Right lobe of liver (tissue), 6 donors: ENCODE measurements around the gene KIRREL3. TPM values are rescaled to one million over a fixed set of nuclear protein-coding genes. Genes with fewer than 3 reads are reported as not detected.
A peak's percentile ranks its signal among the peaks of the same experiment; 100 is the strongest.

Experiments used
- ATAC-seq, 4 donors: fragments of 200-7000 bp; cut with Tn5 transposase; one replicate each; pipeline ENCODE4 v1.9.1; 2020; ENCODE audit warnings: mild to moderate bottlenecking in 4 of 4, moderate library complexity in 4 of 4
- DNase-seq, 3 donors: peaks; one replicate each; pipeline ENCODE4 v3.0.0-alpha.2; 2020
- H3K27ac ChIP-seq, 3 donors: fragments of 200-600 bp; one replicate each; pipeline ENCODE4 v1.8.0; 2022
- H3K27me3 ChIP-seq, 2 donors: fragments of 200-600 bp; one replicate each; pipeline ENCODE4 v1.8.0; 2022
- H3K36me3 ChIP-seq, 4 donors: fragments of 200-600 bp; sonication (generic) in 1 of 4; one replicate each; pipeline versions ENCODE4 v1.5.1 to v1.8.0; 2017 to 2022; ENCODE audit warnings: control low read depth in 1 of 4
- H3K4me1 ChIP-seq, 4 donors: fragments of 200-600 bp; sonication (generic) in 1 of 4; one replicate each; pipeline versions ENCODE4 v1.5.1 to v1.8.0; 2017 to 2022; ENCODE audit warnings: control low read depth in 1 of 4
- H3K4me3 ChIP-seq, 3 donors: fragments of 200-600 bp; one replicate each; pipeline ENCODE4 v1.8.0; 2022
- H3K9me3 ChIP-seq, 4 donors: fragments of 200-600 bp; sonication (generic) in 1 of 4; one replicate each; pipeline versions ENCODE4 v1.5.1 to v1.8.0; 2017 to 2022; ENCODE audit warnings: control low read depth in 1 of 4
- POLR2A ChIP-seq: fragments of 450-650 bp; IDR thresholded peaks from one replicate; pipeline ENCODE4 v1.6.1; 2017; ENCODE audit warnings: antibody characterized with exemption, mild to moderate bottlenecking
- WGBS: methylation state at CpG from one replicate; pipeline ENCODE4 v1.1.6; 2018; ENCODE audit warnings: low coverage, low lambda C conversion rate; ENCODE audit not compliant: insufficient coverage; ENCODE audit errors: missing lambda C conversion rate; 5-methylcytosine and 5-hydroxymethylcytosine counted together
- intact Hi-C, 2 donors: fragments of 100-400 bp; cut with DNase I; formaldehyde crosslinking; loops; one replicate each; pipeline versions ENCODE4 v1.11.2 to v1.14.1; 2022
- total RNA-seq, 6 experiments: library from RNA; depleted of rRNA in 2 of 6; stranded (reverse); fragments of >200 nt in 2 of 6; fragmentation: NEBNext Ultra II Directional in 3 of 6; extraction: Animal tissue kit (Norgen Biotek cat#: 25700) in 3 of 6; gene quantifications; one replicate each; pipeline versions ENCODE4 v1.1.0 to v1.2.4, GENCODE V29; 2016 to 2023
- TF ChIP-seq, protein P1 (sequence below), 4 donors: fragments of 200-600 bp in 3 of 4; fragments of 450-650 bp in 1 of 4; IDR thresholded peaks; one replicate each; pipeline versions ENCODE4 v1.5.1 to v1.8.0; 2016 to 2022; ENCODE audit warnings: antibody characterized with exemption in 4 of 4, mild to moderate bottlenecking in 2 of 4
- donor health status: DM: no; HTN: yes; CAD: no.
- donor health status: DM: no; HTN: no; CAD: no.
- donor health status: DM: no; HTN: no; CAD: no.
- donor health status: DM: no; HTN: yes; CAD: no.
- donor health status: DM: no; HTN: yes; CAD: no.

KIRREL3 gene
- total RNA-seq, 6 experiments from 2014 or later: not detected

- no peaks in the 10 kb centered on the region for H3K9me3 ChIP-seq
- intact Hi-C loops: loop anchor here (5.0 to 10.0 kb wide), 3 partner anchors 106 to 384 kb away; no protein-coding TSS in a partner anchor
- peaks cover 0 to 12% (median 3%) of the 10 kb centered on the region in 4 donors for H3K4me1 ChIP-seq
- no peaks in the 10 kb centered on the region for H3K27me3 ChIP-seq
- no peak overlapping the region for H3K4me3 ChIP-seq
- WGBS: 60% methylated on average over 1 of the region's 1 CpG
- TF ChIP-seq, protein P1, sequence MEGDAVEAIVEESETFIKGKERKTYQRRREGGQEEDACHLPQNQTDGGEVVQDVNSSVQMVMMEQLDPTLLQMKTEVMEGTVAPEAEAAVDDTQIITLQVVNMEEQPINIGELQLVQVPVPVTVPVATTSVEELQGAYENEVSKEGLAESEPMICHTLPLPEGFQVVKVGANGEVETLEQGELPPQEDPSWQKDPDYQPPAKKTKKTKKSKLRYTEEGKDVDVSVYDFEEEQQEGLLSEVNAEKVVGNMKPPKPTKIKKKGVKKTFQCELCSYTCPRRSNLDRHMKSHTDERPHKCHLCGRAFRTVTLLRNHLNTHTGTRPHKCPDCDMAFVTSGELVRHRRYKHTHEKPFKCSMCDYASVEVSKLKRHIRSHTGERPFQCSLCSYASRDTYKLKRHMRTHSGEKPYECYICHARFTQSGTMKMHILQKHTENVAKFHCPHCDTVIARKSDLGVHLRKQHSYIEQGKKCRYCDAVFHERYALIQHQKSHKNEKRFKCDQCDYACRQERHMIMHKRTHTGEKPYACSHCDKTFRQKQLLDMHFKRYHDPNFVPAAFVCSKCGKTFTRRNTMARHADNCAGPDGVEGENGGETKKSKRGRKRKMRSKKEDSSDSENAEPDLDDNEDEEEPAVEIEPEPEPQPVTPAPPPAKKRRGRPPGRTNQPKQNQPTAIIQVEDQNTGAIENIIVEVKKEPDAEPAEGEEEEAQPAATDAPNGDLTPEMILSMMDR (IDR thresholded peaks at IDR 0.05): no peak
- no peak for TF ChIP-seq POLR2A
- no peak overlapping the region for H3K27ac ChIP-seq
- H3K36me3 ChIP-seq: no peaks in the 10 kb centered on the region
- DNase-seq (no peak), ATAC-seq (no peak)
Observed at GRCh38 chr11:126608658-126609057, 391.9 kb downstream of the KIRREL3 start.

GRCh38 chr11:126607776-126608541 is 392.6 kb downstream of the KIRREL3 start:
- intact Hi-C loops: loop anchor here (5.0 to 10.0 kb wide), 3 partner anchors 107 to 384 kb away; no protein-coding TSS in a partner anchor
- TF ChIP-seq, protein P1 (IDR thresholded peaks at IDR 0.05): no peak
- no peak for TF ChIP-seq POLR2A
- peaks cover 0 to 12% (median 3%) of the 10 kb centered on the region in 4 donors for H3K4me1 ChIP-seq
- no peak overlapping the region for H3K4me3 ChIP-seq
- no peak overlapping the region for H3K27ac ChIP-seq
- H3K36me3 ChIP-seq: no peaks in the 10 kb centered on the region
- no peaks in the 10 kb centered on the region for H3K27me3 ChIP-seq
- ATAC-seq (no peak), DNase-seq (no peak)
- WGBS: 50% methylated on average over 9 of the region's 19 CpGs
- H3K9me3 ChIP-seq: no peaks in the 10 kb centered on the region

GRCh38 chr11:126607374-126607773 is 393.2 kb downstream of the KIRREL3 start:
- WGBS: 2% methylated on average over 8 of the region's 8 CpGs
- Histone ChIP-seq H3K27ac (no peak overlapping the region), H3K9me3 (no peaks in the 10 kb centered on the region), H3K27me3 (no peaks in the 10 kb centered on the region), H3K4me3 (no peak overlapping the region), H3K4me1 (peaks cover 0 to 12% (median 3%) of the 10 kb centered on the region in 4 donors), H3K36me3 (no peaks in the 10 kb centered on the region)
- ATAC-seq (peak; percentile 89 to 97 (median 92)), DNase-seq (peak; percentile 69 to 72 (median 71))
- TF ChIP-seq POLR2A: no peak
- TF ChIP-seq, protein P1 (IDR thresholded peaks at IDR 0.05): peak; percentile 84 to 86 (median 84)
- intact Hi-C loops: loop anchor here (5.0 to 10.0 kb wide), 3 partner anchors 107 to 385 kb away; no protein-coding TSS in a partner anchor

DNA sequence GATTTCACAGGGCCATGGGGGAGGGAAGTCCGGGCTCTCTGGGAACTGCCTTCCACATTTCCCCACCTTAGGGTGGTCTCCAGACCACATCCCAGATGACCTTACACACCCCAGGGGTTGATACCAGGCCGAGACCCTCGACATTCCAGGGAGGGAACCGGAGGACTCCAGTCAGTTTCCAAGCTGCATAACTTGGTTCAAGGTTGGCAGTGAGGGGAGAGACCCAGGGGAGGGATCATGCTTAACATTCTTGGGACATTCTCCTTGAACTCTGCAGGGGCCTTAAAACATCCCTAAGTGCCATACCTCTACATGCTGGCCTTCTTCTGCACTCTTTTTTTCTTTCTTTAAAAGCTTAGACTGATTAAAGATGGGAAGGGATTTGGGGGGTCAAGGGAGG is 394.1 kb downstream of the KIRREL3 start:
- Histone ChIP-seq H3K4me1 (peaks cover 0 to 12% (median 2%) of the 10 kb centered on the region in 4 donors), H3K27ac (no peak overlapping the region), H3K4me3 (no peak overlapping the region), H3K27me3 (no peaks in the 10 kb centered on the region), H3K9me3 (no peaks in the 10 kb centered on the region), H3K36me3 (no peaks in the 10 kb centered on the region)
- intact Hi-C loops: loop anchor here (5.0 to 10.0 kb wide), 3 partner anchors 108 to 386 kb away; no protein-coding TSS in a partner anchor
- 60% methylated on average over 1 of the region's 4 CpGs for WGBS
- TF ChIP-seq, protein P1 (IDR thresholded peaks at IDR 0.05): no peak
- no peak for TF ChIP-seq POLR2A
- DNase-seq: no peak
- no peak for ATAC-seq
